ENCODE results near the gene HSPA12B. TPM values are rescaled to one million over a fixed set of nuclear protein-coding genes. Genes with fewer than 3 reads are reported as not detected.

Gene HSPA12B
- total RNA-seq, 6 donors from 2014 or later: 18.4 to 53.7 (median 21.5) TPM

- H3K4me1 ChIP-seq: peaks cover 49 to 64% (median 56%) of the 10 kb centered on the region in 4 donors
- H3K4me3 ChIP-seq: peak overlapping the region; percentile 18 to 80 (median 68)
- H3K36me3 ChIP-seq: peaks cover 0 to 18% (median 0%) of the 10 kb centered on the region in 4 donors
- TF ChIP-seq CTCF (IDR thresholded peaks at IDR 0.05): no peak
- TF ChIP-seq POLR2AphosphoS5 (IDR thresholded peaks at IDR 0.05): no peak
- no peak for TF ChIP-seq POLR2A (IDR thresholded peaks at IDR 0.05)
- TF ChIP-seq EP300 (IDR thresholded peaks at IDR 0.05): no peak
- 70 to 76% methylated on average over 6 of the region's 6 CpGs for WGBS, 2 donors
- H3K27ac ChIP-seq: peak overlapping the region in 3 of 4 donors; percentile 87 to 88 (median 87)
- H3K9me3 ChIP-seq: no peaks in the 10 kb centered on the region
- ATAC-seq (ENCODE audit: low FRiP score in 2 of 2): no peak
- H3K27me3 ChIP-seq: no peaks in the 10 kb centered on the region
- DNase-seq: no peak
These were observed 52.4 kb downstream of the HSPA12B start for GRCh38 chr20:3784863-3785239.

GRCh38 chr20:3785240-3786125 is 53.0 kb downstream of the HSPA12B start:
- Histone ChIP-seq H3K4me3 (peak overlapping the region; percentile 18 to 80 (median 68)), H3K27me3 (no peaks in the 10 kb centered on the region), H3K27ac (peak overlapping the region; percentile 84 to 88 (median 87)), H3K4me1 (peaks cover 49 to 63% (median 56%) of the 10 kb centered on the region in 4 donors), H3K9me3 (no peaks in the 10 kb centered on the region), H3K36me3 (peaks cover 0 to 18% (median 0%) of the 10 kb centered on the region in 4 donors)
- TF ChIP-seq CTCF (IDR thresholded peaks at IDR 0.05) (peak in 3 of 6 experiments; percentile 17 to 20 (median 19)), POLR2A (IDR thresholded peaks at IDR 0.05) (peak in 1 of 4 donors; percentile 17), POLR2AphosphoS5 (IDR thresholded peaks at IDR 0.05) (no peak), EP300 (IDR thresholded peaks at IDR 0.05) (no peak)
- ATAC-seq (ENCODE audit: low FRiP score in 2 of 2) (peak in 1 of 2 donors; percentile 3), DNase-seq (peak in 1 of 2 donors; percentile 90)
- WGBS, 2 donors: 64 to 65% methylated on average over 24 to 30 of the region's 79 CpGs

- peaks cover 0 to 18% (median 0%) of the 10 kb centered on the region in 4 donors for H3K36me3 ChIP-seq
- peak in 1 of 2 donors; percentile 31 for ATAC-seq (ENCODE audit: low FRiP score in 2 of 2)
- H3K27ac ChIP-seq: peak overlapping the region; percentile 84 to 88 (median 87)
- H3K27me3 ChIP-seq: no peaks in the 10 kb centered on the region
- TF ChIP-seq POLR2AphosphoS5 (IDR thresholded peaks at IDR 0.05) (no peak), POLR2A (IDR thresholded peaks at IDR 0.05) (no peak), CTCF (IDR thresholded peaks at IDR 0.05) (no peak), EP300 (IDR thresholded peaks at IDR 0.05) (no peak)
- peaks cover 44 to 57% (median 51%) of the 10 kb centered on the region in 4 donors for H3K4me1 ChIP-seq
- no peak for DNase-seq
- WGBS, 2 donors: 0% methylated on average over 6 of the region's 35 CpGs; no CpG with 5 or more reads in 1 of the 2 donors
- peak overlapping the region; percentile 18 to 80 (median 68) for H3K4me3 ChIP-seq
- H3K9me3 ChIP-seq: no peaks in the 10 kb centered on the region
These were observed 53.6 kb downstream of the HSPA12B start for GRCh38 chr20:3786126-3786484.

- WGBS, 2 donors: 5 to 6% methylated on average over 23 to 41 of the region's 70 CpGs
- peak within 1 kb of the TSS; percentile 84 to 88 (median 87) for H3K27ac ChIP-seq
These were observed 54.3 kb downstream of the HSPA12B start, which contains the start of gene CENPB for GRCh38 chr20:3786665-3787323. CENPB (minus strand) TSS chr20:3786740; CDS start chr20:3786483, 257 bp downstream.

More at GRCh38 chr20:3786665-3787323, 54.3 kb downstream of the HSPA12B start, which contains the start of gene CENPB:
- DNase-seq (peak; percentile 91 to 99), ATAC-seq (ENCODE audit: low FRiP score in 2 of 2) (peak; percentile 93 to 98)
- H3K4me1 ChIP-seq: peaks cover 42 to 50% (median 45%) of the 10 kb centered on the region in 4 donors
- TF ChIP-seq POLR2AphosphoS5 (IDR thresholded peaks at IDR 0.05): peak in 1 of 2 donors; percentile 53
- no peak for TF ChIP-seq POLR2A (IDR thresholded peaks at IDR 0.05)
- TF ChIP-seq CTCF (IDR thresholded peaks at IDR 0.05): peak; percentile 73 to 97 (median 84)
- TF ChIP-seq EP300 (IDR thresholded peaks at IDR 0.05): no peak
- H3K36me3 ChIP-seq: peaks cover 0 to 18% (median 0%) of the 10 kb centered on the region in 4 donors
- H3K9me3 ChIP-seq: no peaks in the 10 kb centered on the region
- peak within 1 kb of the TSS; percentile 18 to 80 (median 68) for H3K4me3 ChIP-seq
- H3K27me3 ChIP-seq: no peaks in the 10 kb centered on the region

Data from upper lobe of left lung (tissue), 6 donors.